Measurements from ENCODE around the gene BAG3. TPM values are rescaled to one million over a fixed set of nuclear protein-coding genes. Genes with fewer than 3 reads are reported as not detected.

The BAG3 gene
- polyA plus RNA-seq, 1 donor from 2014 or later, result 0.61 TPM

- H4K20me1 ChIP-seq (ENCODE audit: insufficient read depth), result no peaks in the 10 kb centered on the region
- no peaks in the 10 kb centered on the region for H3K9me2 ChIP-seq (ENCODE audit: insufficient read depth, low read length)
- H3K36me3 ChIP-seq (ENCODE audit: insufficient read depth, low read length), result no peaks in the 10 kb centered on the region
- no peak overlapping the region for H3K27ac ChIP-seq (ENCODE audit: low read length)
- no peak overlapping the region for H3K4me3 ChIP-seq (ENCODE audit: low read length)
- TF ChIP-seq REST (IDR thresholded peaks at IDR 0.05; ENCODE audit: borderline replicate concordance) (no peak), RAD21 (conservative IDR thresholded peaks at IDR 0.05) (no peak), EZH2 (IDR thresholded peaks at IDR 0.05; ENCODE audit: borderline replicate concordance, insufficient read depth, low read length, poor library complexity, severe bottlenecking) (no peak), POLR2AphosphoS5 (IDR thresholded peaks at IDR 0.05) (no peak), CTCF (IDR thresholded peaks at IDR 0.05; ENCODE audit: poor library complexity, severe bottlenecking) (no peak), MXI1 (conservative IDR thresholded peaks at IDR 0.05; ENCODE audit: poor library complexity, severe bottlenecking) (no peak), SMC3 (conservative IDR thresholded peaks at IDR 0.05; ENCODE audit: poor library complexity) (no peak), TAF1 (IDR thresholded peaks at IDR 0.05; ENCODE audit: low read depth) (no peak), EP300 (conservative IDR thresholded peaks at IDR 0.05; ENCODE audit: poor library complexity, severe bottlenecking) (no peak)
- no peaks in the 10 kb centered on the region for H3K27me3 ChIP-seq (ENCODE audit: insufficient read depth, low read depth, low read length)
- no peak overlapping the region for H2AFZ ChIP-seq (ENCODE audit: low read depth, low read length)
- no peaks in the 10 kb centered on the region for H3K9me3 ChIP-seq (ENCODE audit: low read length)
- no peaks in the 10 kb centered on the region for H3K79me2 ChIP-seq (replicated peaks; ENCODE audit: insufficient read depth, low read length)
- H3F3A ChIP-seq (ENCODE audit: insufficient read depth, low read length, poor library complexity, severe bottlenecking), result no peaks in the 10 kb centered on the region
- H3K9ac ChIP-seq (ENCODE audit: low read length), result no peak overlapping the region
- no peak overlapping the region for H3K4me2 ChIP-seq (ENCODE audit: low read length)
These were observed 37.4 kb upstream of the BAG3 start for GRCh38 chr10:119613741-119614140.

GRCh38 chr10:119614686-119615085 is 36.5 kb upstream of the BAG3 start:
- Histone ChIP-seq H3K27me3 (ENCODE audit: insufficient read depth, low read depth, low read length) (no peaks in the 10 kb centered on the region), H4K20me1 (ENCODE audit: insufficient read depth) (no peaks in the 10 kb centered on the region), H3K9me2 (ENCODE audit: insufficient read depth, low read length) (no peaks in the 10 kb centered on the region), H3F3A (ENCODE audit: insufficient read depth, low read length, poor library complexity, severe bottlenecking) (no peaks in the 10 kb centered on the region), H3K36me3 (ENCODE audit: insufficient read depth, low read length) (no peaks in the 10 kb centered on the region), H3K4me2 (ENCODE audit: low read length) (no peak overlapping the region), H3K9ac (ENCODE audit: low read length) (no peak overlapping the region), H3K4me3 (ENCODE audit: low read length) (no peak overlapping the region), H3K9me3 (ENCODE audit: low read length) (no peaks in the 10 kb centered on the region), H2AFZ (ENCODE audit: low read depth, low read length) (no peak overlapping the region), H3K79me2 (replicated peaks; ENCODE audit: insufficient read depth, low read length) (no peaks in the 10 kb centered on the region), H3K27ac (ENCODE audit: low read length) (no peak overlapping the region)
- TF ChIP-seq SMC3 (conservative IDR thresholded peaks at IDR 0.05; ENCODE audit: poor library complexity) (no peak), EP300 (conservative IDR thresholded peaks at IDR 0.05; ENCODE audit: poor library complexity, severe bottlenecking) (no peak), REST (IDR thresholded peaks at IDR 0.05; ENCODE audit: borderline replicate concordance) (no peak), MXI1 (conservative IDR thresholded peaks at IDR 0.05; ENCODE audit: poor library complexity, severe bottlenecking) (no peak), EZH2 (IDR thresholded peaks at IDR 0.05; ENCODE audit: borderline replicate concordance, insufficient read depth, low read length, poor library complexity, severe bottlenecking) (no peak)

Measured in neural cell (in vitro differentiated cells).